Esophagus muscularis mucosa (tissue), 4 donors: ENCODE data around the gene PCED1A. TPM values are rescaled to one million over a fixed set of nuclear protein-coding genes. Genes with fewer than 3 reads are reported as not detected.

Experiments used
- DNase-seq: peaks from one replicate; pipeline ENCODE4 v3.0.0-alpha.2; 2017; ENCODE audit errors: extremely low spot score
- H3K27ac ChIP-seq, 4 donors: fragments of 200-600 bp; sonication (generic); replicated peaks in 1 of 4; 1 replicate in 3 of 4; 2 replicates in 1 of 4; pipeline ENCODE4 v1.5.1; 2016 to 2019; ENCODE audit warnings: mild to moderate bottlenecking in 1 of 4
- H3K27me3 ChIP-seq, 4 donors: fragments of 200-600 bp; sonication (generic); one replicate each; pipeline versions ENCODE4 v1.5.1 to v1.6.0; 2016 to 2019
- H3K36me3 ChIP-seq, 4 donors: fragments of 200-600 bp; sonication (generic); one replicate each; pipeline ENCODE4 v1.5.1; 2016 to 2019
- H3K4me1 ChIP-seq, 4 donors: fragments of 200-600 bp; sonication (generic); one replicate each; pipeline ENCODE4 v1.5.1; 2016 to 2019
- H3K4me3 ChIP-seq, 4 donors: fragments of 200-600 bp; sonication (generic); 1 replicate in 2 of 4; 2 replicates in 2 of 4; pipeline ENCODE4 v1.5.1; 2016 to 2019; ENCODE audit warnings: mild to moderate bottlenecking in 4 of 4, moderate library complexity in 1 of 4
- H3K9me3 ChIP-seq, 4 donors: fragments of 200-600 bp; sonication (generic); 1 replicate in 3 of 4; 2 replicates in 1 of 4; pipeline ENCODE4 v1.5.1; 2016 to 2019
- CTCF ChIP-seq, 3 experiments: fragments of 200-600 bp in 2 of 3; fragments of 450-650 bp in 1 of 3; sonication (generic) in 2 of 3; IDR thresholded peaks; one replicate each; pipeline ENCODE4 v1.5.1; 2017 to 2019; ENCODE audit warnings: antibody characterized with exemption in 3 of 3, mild to moderate bottlenecking in 2 of 3, moderate library complexity in 1 of 3
- EP300 ChIP-seq: sonication (generic); formaldehyde crosslinking; IDR thresholded peaks from one replicate; pipeline ENCODE4 v1.6.1; 2017; ENCODE audit warnings: antibody characterized with exemption
- POLR2A ChIP-seq: fragments of 450-650 bp; IDR thresholded peaks from one replicate; pipeline ENCODE4 v1.6.1; 2017; ENCODE audit warnings: antibody characterized with exemption, moderate library complexity, mild to moderate bottlenecking, low read depth
- POLR2AphosphoS5 ChIP-seq, 2 donors: sonication (generic); formaldehyde crosslinking; IDR thresholded peaks; one replicate each; pipeline ENCODE4 v1.6.1; 2017; ENCODE audit warnings: antibody characterized with exemption in 2 of 2
- WGBS: methylation state at CpG from one replicate; pipeline ENCODE4 v1.1.5; 2018; 5-methylcytosine and 5-hydroxymethylcytosine counted together
- intact Hi-C: fragments of 100-400 bp; cut with DNase I; formaldehyde crosslinking; loops from one replicate; pipeline ENCODE4 v1.15.1; 2023
- total RNA-seq, 4 donors: library from RNA; depleted of rRNA; stranded (reverse); fragments of >200 nt; gene quantifications; one replicate each; pipeline versions ENCODE4 v1.1.0 to v1.2.1, GENCODE V29; 2016

The PCED1A gene
- total RNA-seq, 4 donors from 2014 or later: 15.1 to 24.1 (median 22.5) TPM

GRCh38 chr20:2873010-2873746, 32.7 kb upstream of the PCED1A start, which contains the start of gene PTPRA:
Gene PTPRA, plus strand, starts transcription at chr20:2873481. Its CDS starts 90,797 bp downstream, at chr20:2964278.
- no peak for TF ChIP-seq EP300
- TF ChIP-seq POLR2AphosphoS5 (IDR thresholded peaks at IDR 0.05): peak; percentile 87 to 90
- peak; percentile 59 for TF ChIP-seq POLR2A
- TF ChIP-seq CTCF (IDR thresholded peaks at IDR 0.05): no peak
- Histone ChIP-seq H3K9me3 (no peaks in the 10 kb centered on the region), H3K4me3 (peak within 1 kb of the TSS; percentile 70 to 100 (median 98)), H3K4me1 (peaks cover 30 to 56% (median 54%) of the 10 kb centered on the region in 4 donors), H3K36me3 (no peaks in the 10 kb centered on the region), H3K27me3 (peaks cover 0 to 7% (median 0%) of the 10 kb centered on the region in 4 donors), H3K27ac (peak within 1 kb of the TSS; percentile 73 to 94 (median 88))
- peak; percentile 96 for DNase-seq
- intact Hi-C loops: loop anchor here (2.0 to 10.0 kb wide), 2 partner anchors 32 to 208 kb away; partner anchors contain the start of genes IDH3B, PCED1A and VPS16
- under 1% methylated on average over 12 of the region's 83 CpGs for WGBS

- H3K27ac ChIP-seq: peak overlapping the region; percentile 73 to 94 (median 88)
Observed at GRCh38 chr20:2872459-2873009, 32.1 kb upstream of the PCED1A start.

GRCh38 chr20:2871661-2872458, 31.4 kb upstream of the PCED1A start:
- Histone ChIP-seq H3K4me1 (peaks cover 30 to 55% (median 52%) of the 10 kb centered on the region in 4 donors), H3K27ac (peak overlapping the region in 2 of 4 donors; percentile 73 to 94), H3K9me3 (no peaks in the 10 kb centered on the region), H3K4me3 (peak overlapping the region; percentile 70 to 100 (median 98)), H3K27me3 (peaks cover 0 to 7% (median 0%) of the 10 kb centered on the region in 4 donors), H3K36me3 (peaks cover 0 to 2% (median under 1%) of the 10 kb centered on the region in 4 donors)
- TF ChIP-seq EP300 (no peak), CTCF (IDR thresholded peaks at IDR 0.05) (no peak), POLR2AphosphoS5 (IDR thresholded peaks at IDR 0.05) (no peak), POLR2A (no peak)
- DNase-seq: no peak
- 24% methylated on average over 19 of the region's 34 CpGs for WGBS
- intact Hi-C loops: loop anchor here (2.0 to 10.0 kb wide), 2 partner anchors 31 to 207 kb away; partner anchors contain the start of genes IDH3B, PCED1A and VPS16

More at GRCh38 chr20:2872459-2873009, 32.1 kb upstream of the PCED1A start:
- Histone ChIP-seq H3K4me3 (peak overlapping the region; percentile 70 to 100 (median 98)), H3K9me3 (no peaks in the 10 kb centered on the region), H3K4me1 (peaks cover 30 to 56% (median 54%) of the 10 kb centered on the region in 4 donors), H3K36me3 (no peaks in the 10 kb centered on the region), H3K27me3 (peaks cover 0 to 7% (median 0%) of the 10 kb centered on the region in 4 donors)
- intact Hi-C loops: loop anchor here (2.0 to 10.0 kb wide), 2 partner anchors 32 to 208 kb away; partner anchors contain the start of genes IDH3B, PCED1A and VPS16
- no peak for DNase-seq
- TF ChIP-seq CTCF (IDR thresholded peaks at IDR 0.05): peak in 2 of 3 experiments; percentile 19 to 38
- no peak for TF ChIP-seq EP300
- TF ChIP-seq POLR2AphosphoS5 (IDR thresholded peaks at IDR 0.05): peak in 1 of 2 donors; percentile 13
- WGBS: 0% methylated on average over 11 of the region's 49 CpGs

DNA sequence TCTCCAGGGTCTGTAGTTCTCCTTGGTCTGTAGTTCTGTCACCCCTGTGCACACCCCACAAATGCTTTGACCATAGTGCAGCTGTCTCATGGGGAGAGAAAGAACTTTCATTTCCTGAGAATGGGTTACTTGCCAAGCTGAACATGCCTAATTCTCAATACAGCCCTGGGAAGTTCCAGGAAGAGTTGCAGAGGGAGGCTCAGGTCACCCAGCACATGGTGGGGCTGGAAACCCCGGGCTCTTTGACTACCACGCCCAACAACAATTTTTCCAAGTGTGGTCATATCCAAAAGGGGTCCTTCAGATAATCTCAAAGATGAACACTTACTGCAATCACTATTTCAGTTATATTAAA, 30.6 kb upstream of the PCED1A start:
- Histone ChIP-seq H3K27me3 (peaks cover 0 to 7% (median 0%) of the 10 kb centered on the region in 4 donors), H3K27ac (peak overlapping the region in 1 of 4 donors; percentile 3), H3K4me3 (no peak overlapping the region), H3K36me3 (peaks cover 0 to 10% (median 8%) of the 10 kb centered on the region in 4 donors), H3K4me1 (peaks cover 30 to 47% (median 45%) of the 10 kb centered on the region in 4 donors), H3K9me3 (no peaks in the 10 kb centered on the region)
- no peak for DNase-seq
- intact Hi-C loops: loop anchor here (10.0 kb wide), 1 partner anchor 206 kb away; the partner anchor contains the start of gene IDH3B
- no peak for TF ChIP-seq POLR2A
- no peak for TF ChIP-seq EP300
- TF ChIP-seq POLR2AphosphoS5 (IDR thresholded peaks at IDR 0.05): no peak
- TF ChIP-seq CTCF (IDR thresholded peaks at IDR 0.05): no peak
- 51% methylated on average over 2 of the region's 2 CpGs for WGBS
